GM20431 (cell line): ENCODE data around the gene SFXN3.

Experiments
- in situ Hi-C: fragments of 300-500 bp; cut with MseI, MboI; formaldehyde crosslinking; loops from one replicate; pipeline ENCODE4 v1.15.0; 2020; ENCODE audit warnings: low sequenced_read_pairs; ENCODE audit not compliant: unreplicated experiment

Gene SFXN3

GRCh38 chr10:101014230-101014884, 16.7 kb upstream of the SFXN3 start:
- in situ Hi-C loops: no loop called here

GRCh38 chr10:101014966-101015581, 16.0 kb upstream of the SFXN3 start:
- in situ Hi-C loops: no loop called here

- in situ Hi-C loops: no loop called here
These were observed 15.5 kb upstream of the SFXN3 start for GRCh38 chr10:101015582-101015973.

- in situ Hi-C loops: no loop called here
These were observed 14.2 kb upstream of the SFXN3 start for GRCh38 chr10:101016814-101017213.

- in situ Hi-C loops: no loop called here
These were observed 12.9 kb upstream of the SFXN3 start for GRCh38 chr10:101018118-101018599.

GRCh38 chr10:101018600-101019439, 12.2 kb upstream of the SFXN3 start:
- in situ Hi-C loops: no loop called here

GRCh38 chr10:101019440-101019703, 11.7 kb upstream of the SFXN3 start:
- in situ Hi-C loops: no loop called here

GRCh38 chr10:101020427-101021075, 10.5 kb upstream of the SFXN3 start:
- in situ Hi-C loops: no loop called here

- in situ Hi-C loops: no loop called here
These were observed 9.8 kb upstream of the SFXN3 start for GRCh38 chr10:101021239-101021638.

- in situ Hi-C loops: no loop called here
These were observed 9.3 kb upstream of the SFXN3 start for GRCh38 chr10:101021692-101022251.

GRCh38 chr10:101022967-101023705, 7.9 kb upstream of the SFXN3 start:
- in situ Hi-C loops: no loop called here

- in situ Hi-C loops: no loop called here
These were observed 3.8 kb upstream of the SFXN3 start for GRCh38 chr10:101027106-101027720.

GRCh38 chr10:101028446-101029337, 2.3 kb upstream of the SFXN3 start:
- in situ Hi-C loops: no loop called here

GRCh38 chr10:101029520-101030295, 1.3 kb upstream of the SFXN3 start:
- in situ Hi-C loops: no loop called here

- in situ Hi-C loops: no loop called here
These were observed 422 bp upstream of the SFXN3 start for GRCh38 chr10:101030496-101031127.

- in situ Hi-C loops: no loop called here
These were observed 982 bp downstream of the SFXN3 start for GRCh38 chr10:101031796-101032636.
